Neural cell (in vitro differentiated cells): ENCODE measurements around the gene LSMEM2. TPM values are rescaled to one million over a fixed set of nuclear protein-coding genes. Genes with fewer than 3 reads are reported as not detected.

Experiments
- H2AFZ ChIP-seq: fragments of 200-600, 300-800 bp; sonication (generic), shearing (Covaris generic); 2 replicates; pipeline ENCODE4 v1.6.0; 2014; ENCODE audit warnings: low read depth, mild to moderate bottlenecking, antibody characterized with exemption, low read length, moderate library complexity
- H3F3A ChIP-seq: fragments of 200-600 bp; shearing (Covaris generic); 2 replicates; pipeline ENCODE4 v1.6.1; 2016; ENCODE audit warnings: mild to moderate bottlenecking, moderate library complexity, mixed read lengths, antibody characterized with exemption, low read length; ENCODE audit not compliant: insufficient read depth, poor library complexity, severe bottlenecking
- H3K27ac ChIP-seq: fragments of 200-600, 300-800 bp; sonication (generic), shearing (Covaris generic); 2 replicates; pipeline ENCODE4 v1.5.1; 2014; ENCODE audit warnings: mild to moderate bottlenecking, low read length, moderate library complexity
- H3K27me3 ChIP-seq: fragments of 300-800, 200-600 bp; sonication (generic), shearing (Covaris generic); 2 replicates; pipeline ENCODE4 v1.6.0; 2014; ENCODE audit warnings: mild to moderate bottlenecking, low read depth, low read length, moderate library complexity; ENCODE audit not compliant: insufficient read depth
- H3K36me3 ChIP-seq: fragments of 300-800, 200-600 bp; sonication (generic), shearing (Covaris generic); 2 replicates; pipeline ENCODE4 v1.5.1; 2014; ENCODE audit warnings: mild to moderate bottlenecking, antibody characterized with exemption, low read length, moderate library complexity; ENCODE audit not compliant: insufficient read depth
- H3K4me2 ChIP-seq: fragments of 300-800, 200-600 bp; sonication (generic), shearing (Covaris generic); 2 replicates; pipeline ENCODE4 v1.6.0; 2014; ENCODE audit warnings: mild to moderate bottlenecking, low read length
- H3K4me3 ChIP-seq: fragments of 300-800, 200-600 bp; sonication (generic), shearing (Covaris generic); 2 replicates; pipeline ENCODE4 v1.5.1; 2014; ENCODE audit warnings: mild to moderate bottlenecking, low read length, moderate library complexity
- H3K79me2 ChIP-seq: fragments of 200-600 bp; shearing (Covaris generic); replicated peaks from 2 replicates; pipeline ENCODE4 v1.6.0; 2014; ENCODE audit warnings: mild to moderate bottlenecking, low read length, moderate library complexity; ENCODE audit not compliant: insufficient read depth
- H3K9ac ChIP-seq: fragments of 300-800, 200-600 bp; sonication (generic), shearing (Covaris generic); 2 replicates; pipeline ENCODE4 v1.6.1; 2016; ENCODE audit warnings: mild to moderate bottlenecking, low read length, mixed read lengths
- H3K9me2 ChIP-seq: fragments of 200-600 bp; shearing (Covaris generic); 2 replicates; pipeline ENCODE4 v1.6.1; 2016; ENCODE audit warnings: mild to moderate bottlenecking, low read length, mixed read lengths; ENCODE audit not compliant: insufficient read depth
- H3K9me3 ChIP-seq: fragments of 200-600, 300-800 bp; sonication (generic), shearing (Covaris generic); 2 replicates; pipeline ENCODE4 v1.6.1; 2016; ENCODE audit warnings: mild to moderate bottlenecking, mixed run types, low read length, moderate library complexity, mixed read lengths
- H4K20me1 ChIP-seq: fragments of 200-600 bp; shearing (Covaris generic); 2 replicates; pipeline ENCODE4 v1.6.1; 2016; ENCODE audit warnings: mild to moderate bottlenecking, mixed run types; ENCODE audit not compliant: insufficient read depth
- EP300 ChIP-seq: fragments of 450-650 bp; conservative IDR thresholded peaks from 2 replicates; pipeline ENCODE4 v1.6.1; 2014; ENCODE audit warnings: antibody characterized with exemption, mild to moderate bottlenecking, moderate library complexity; ENCODE audit not compliant: poor library complexity, severe bottlenecking
- EZH2 ChIP-seq: fragments of 200-600, 300-800 bp; shearing (Covaris generic), sonication (generic); IDR thresholded peaks from 2 replicates; pipeline ENCODE4 v1.6.1; 2014; ENCODE audit warnings: antibody characterized with exemption, low read length, borderline replicate concordance, mild to moderate bottlenecking; ENCODE audit not compliant: insufficient read depth, poor library complexity, severe bottlenecking
- MXI1 ChIP-seq: fragments of 450-650 bp; conservative IDR thresholded peaks from 2 replicates; pipeline ENCODE4 v1.6.1; 2014; ENCODE audit warnings: antibody characterized with exemption, mild to moderate bottlenecking; ENCODE audit not compliant: poor library complexity, severe bottlenecking
- POLR2AphosphoS5 ChIP-seq: IDR thresholded peaks from 2 replicates; pipeline ENCODE4 v1.6.1; 2012
- RAD21 ChIP-seq: fragments of 450-650 bp; conservative IDR thresholded peaks from 2 replicates; pipeline ENCODE4 v1.6.1; 2014; ENCODE audit warnings: antibody characterized with exemption, mild to moderate bottlenecking, moderate library complexity
- SMC3 ChIP-seq: fragments of 450-650 bp; conservative IDR thresholded peaks from 2 replicates; pipeline ENCODE4 v1.6.1; 2014; ENCODE audit warnings: antibody characterized with exemption, mild to moderate bottlenecking, moderate library complexity; ENCODE audit not compliant: poor library complexity
- TAF1 ChIP-seq: IDR thresholded peaks from 2 replicates; pipeline ENCODE4 v1.6.1; 2012; ENCODE audit warnings: low read depth
- polyA plus RNA-seq: library from polyadenylated mRNA; depleted of rRNA; stranded (reverse); fragments of >200 nt; gene quantifications from 2 replicates; pipeline ENCODE4 v1.2.3, GENCODE V29; 2014
- TF ChIP-seq, protein P1 (sequence below): fragments of 450-650 bp; IDR thresholded peaks from 2 replicates; pipeline ENCODE4 v1.5.1; 2014; ENCODE audit warnings: antibody characterized with exemption, mild to moderate bottlenecking, moderate library complexity; ENCODE audit not compliant: poor library complexity, severe bottlenecking
- TF ChIP-seq, protein P2 (sequence below): IDR thresholded peaks from 2 replicates; pipeline ENCODE4 v1.6.1; 2012; ENCODE audit warnings: borderline replicate concordance

LSMEM2 gene
- polyA plus RNA-seq, 1 donor from 2014 or later: not detected

DNA sequence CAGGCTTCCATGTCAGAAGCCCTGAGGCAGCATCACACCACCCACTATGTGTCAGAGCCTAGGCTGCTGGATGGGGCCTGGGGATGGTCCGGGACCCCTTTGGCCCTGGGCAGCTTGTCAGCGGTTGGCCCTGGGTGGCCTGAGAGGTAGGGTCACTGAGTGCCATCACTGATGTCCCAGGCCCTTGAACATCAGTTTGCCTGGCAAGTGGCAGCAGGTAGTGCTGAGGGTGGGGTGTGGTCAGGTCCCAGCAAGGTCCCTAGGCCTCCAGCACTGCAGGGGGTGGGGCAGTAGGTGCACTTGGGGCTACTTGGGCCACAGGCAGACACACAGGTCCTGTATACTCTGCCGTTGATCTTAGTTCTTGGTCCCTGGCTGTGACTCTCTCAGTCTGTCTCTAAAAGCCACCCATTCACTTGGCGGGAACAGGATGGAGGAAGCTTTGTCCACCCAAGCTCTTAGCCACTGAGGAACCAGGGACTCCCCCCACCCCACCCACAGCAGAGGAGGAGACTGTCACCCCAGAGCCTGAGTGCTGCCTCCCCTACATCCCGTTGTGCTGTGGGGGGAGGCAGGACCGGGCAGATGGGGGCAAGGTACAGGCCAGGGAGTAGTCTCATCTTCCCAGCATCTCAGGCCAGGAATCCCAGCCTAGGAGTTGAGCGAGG, 37.0 kb upstream of the LSMEM2 start:
- H3K9me2 ChIP-seq: no peaks in the 10 kb centered on the region
- peak overlapping the region; percentile 78 for H3K9ac ChIP-seq
- H3K4me3 ChIP-seq: peak overlapping the region; percentile 60
- no peaks in the 10 kb centered on the region for H3K36me3 ChIP-seq
- H3K27ac ChIP-seq: peak overlapping the region; percentile 87
- no peaks in the 10 kb centered on the region for H3K9me3 ChIP-seq
- H3K79me2 ChIP-seq: peaks cover 91% of the 10 kb centered on the region
- H3K4me2 ChIP-seq: peak overlapping the region; percentile 65
- no peaks in the 10 kb centered on the region for H4K20me1 ChIP-seq
- H3K27me3 ChIP-seq: no peaks in the 10 kb centered on the region
- no peaks in the 10 kb centered on the region for H3F3A ChIP-seq
- no peak for TF ChIP-seq EZH2
- no peak for TF ChIP-seq POLR2AphosphoS5
- no peak for TF ChIP-seq TAF1
- TF ChIP-seq RAD21: no peak
- TF ChIP-seq SMC3: no peak
- TF ChIP-seq, protein P1, sequence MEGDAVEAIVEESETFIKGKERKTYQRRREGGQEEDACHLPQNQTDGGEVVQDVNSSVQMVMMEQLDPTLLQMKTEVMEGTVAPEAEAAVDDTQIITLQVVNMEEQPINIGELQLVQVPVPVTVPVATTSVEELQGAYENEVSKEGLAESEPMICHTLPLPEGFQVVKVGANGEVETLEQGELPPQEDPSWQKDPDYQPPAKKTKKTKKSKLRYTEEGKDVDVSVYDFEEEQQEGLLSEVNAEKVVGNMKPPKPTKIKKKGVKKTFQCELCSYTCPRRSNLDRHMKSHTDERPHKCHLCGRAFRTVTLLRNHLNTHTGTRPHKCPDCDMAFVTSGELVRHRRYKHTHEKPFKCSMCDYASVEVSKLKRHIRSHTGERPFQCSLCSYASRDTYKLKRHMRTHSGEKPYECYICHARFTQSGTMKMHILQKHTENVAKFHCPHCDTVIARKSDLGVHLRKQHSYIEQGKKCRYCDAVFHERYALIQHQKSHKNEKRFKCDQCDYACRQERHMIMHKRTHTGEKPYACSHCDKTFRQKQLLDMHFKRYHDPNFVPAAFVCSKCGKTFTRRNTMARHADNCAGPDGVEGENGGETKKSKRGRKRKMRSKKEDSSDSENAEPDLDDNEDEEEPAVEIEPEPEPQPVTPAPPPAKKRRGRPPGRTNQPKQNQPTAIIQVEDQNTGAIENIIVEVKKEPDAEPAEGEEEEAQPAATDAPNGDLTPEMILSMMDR: no peak
- TF ChIP-seq EP300: no peak
- no peak for TF ChIP-seq MXI1
- TF ChIP-seq, protein P2, sequence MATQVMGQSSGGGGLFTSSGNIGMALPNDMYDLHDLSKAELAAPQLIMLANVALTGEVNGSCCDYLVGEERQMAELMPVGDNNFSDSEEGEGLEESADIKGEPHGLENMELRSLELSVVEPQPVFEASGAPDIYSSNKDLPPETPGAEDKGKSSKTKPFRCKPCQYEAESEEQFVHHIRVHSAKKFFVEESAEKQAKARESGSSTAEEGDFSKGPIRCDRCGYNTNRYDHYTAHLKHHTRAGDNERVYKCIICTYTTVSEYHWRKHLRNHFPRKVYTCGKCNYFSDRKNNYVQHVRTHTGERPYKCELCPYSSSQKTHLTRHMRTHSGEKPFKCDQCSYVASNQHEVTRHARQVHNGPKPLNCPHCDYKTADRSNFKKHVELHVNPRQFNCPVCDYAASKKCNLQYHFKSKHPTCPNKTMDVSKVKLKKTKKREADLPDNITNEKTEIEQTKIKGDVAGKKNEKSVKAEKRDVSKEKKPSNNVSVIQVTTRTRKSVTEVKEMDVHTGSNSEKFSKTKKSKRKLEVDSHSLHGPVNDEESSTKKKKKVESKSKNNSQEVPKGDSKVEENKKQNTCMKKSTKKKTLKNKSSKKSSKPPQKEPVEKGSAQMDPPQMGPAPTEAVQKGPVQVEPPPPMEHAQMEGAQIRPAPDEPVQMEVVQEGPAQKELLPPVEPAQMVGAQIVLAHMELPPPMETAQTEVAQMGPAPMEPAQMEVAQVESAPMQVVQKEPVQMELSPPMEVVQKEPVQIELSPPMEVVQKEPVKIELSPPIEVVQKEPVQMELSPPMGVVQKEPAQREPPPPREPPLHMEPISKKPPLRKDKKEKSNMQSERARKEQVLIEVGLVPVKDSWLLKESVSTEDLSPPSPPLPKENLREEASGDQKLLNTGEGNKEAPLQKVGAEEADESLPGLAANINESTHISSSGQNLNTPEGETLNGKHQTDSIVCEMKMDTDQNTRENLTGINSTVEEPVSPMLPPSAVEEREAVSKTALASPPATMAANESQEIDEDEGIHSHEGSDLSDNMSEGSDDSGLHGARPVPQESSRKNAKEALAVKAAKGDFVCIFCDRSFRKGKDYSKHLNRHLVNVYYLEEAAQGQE: no peak
- H2AFZ ChIP-seq: no peak overlapping the region

GRCh38 chr3:50242381-50242770, 36.5 kb upstream of the LSMEM2 start:
- no peaks in the 10 kb centered on the region for H3K9me3 ChIP-seq
- no peak for TF ChIP-seq EP300
- TF ChIP-seq, protein P2: no peak
- TF ChIP-seq MXI1: no peak
- TF ChIP-seq SMC3: no peak
- no peak for TF ChIP-seq TAF1
- TF ChIP-seq RAD21: no peak
- TF ChIP-seq, protein P1: no peak
- H3K4me3 ChIP-seq: no peak overlapping the region
- H4K20me1 ChIP-seq: no peaks in the 10 kb centered on the region
- no peaks in the 10 kb centered on the region for H3K27me3 ChIP-seq
- no peaks in the 10 kb centered on the region for H3F3A ChIP-seq
- no peak overlapping the region for H3K27ac ChIP-seq
- H2AFZ ChIP-seq: no peak overlapping the region
- peak overlapping the region; percentile 78 for H3K9ac ChIP-seq
- H3K4me2 ChIP-seq: no peak overlapping the region
- H3K79me2 ChIP-seq: peaks cover 89% of the 10 kb centered on the region
- no peaks in the 10 kb centered on the region for H3K9me2 ChIP-seq
- no peaks in the 10 kb centered on the region for H3K36me3 ChIP-seq
